Measurements from ENCODE around the gene BCHE.

Gene BCHE

GRCh38 chr3:165803471-165803870 is 33.8 kb downstream of the BCHE start:
- no peak overlapping the region for H2AFZ ChIP-seq (ENCODE audit: low read depth, low read length)
- no peaks in the 10 kb centered on the region for H3K79me2 ChIP-seq (ENCODE audit: insufficient read depth, low read length)
- H3K27me3 ChIP-seq (ENCODE audit: insufficient read depth, low read length, poor library complexity), result no peaks in the 10 kb centered on the region
- H3K9ac ChIP-seq (ENCODE audit: low read depth, low read length), result no peak overlapping the region
- H3K27ac ChIP-seq (ENCODE audit: low read length), result no peak overlapping the region
- TF ChIP-seq CTCF (IDR thresholded peaks at IDR 0.05; ENCODE audit: borderline replicate concordance, extremely low read depth, low read length, poor library complexity, severe bottlenecking) (no peak), EZH2 (IDR thresholded peaks at IDR 0.05; ENCODE audit: borderline replicate concordance, low read depth, low read length, severe bottlenecking) (no peak)
- no peak overlapping the region for H3K4me3 ChIP-seq (ENCODE audit: low read depth in 1 of 2, low read length in 2 of 2)
- ATAC-seq (ENCODE audit: insufficient read depth, low read depth), result no peak
- H3K9me3 ChIP-seq (ENCODE audit: insufficient read depth, low read length, severe bottlenecking), result no peaks in the 10 kb centered on the region
- H3K4me1 ChIP-seq (ENCODE audit: insufficient read depth, low read length), result peaks cover 16% of the 10 kb centered on the region; the same call in 1 of the 2 replicates
- DNase-seq, result no peak
- no peaks in the 10 kb centered on the region for H3K36me3 ChIP-seq (ENCODE audit: insufficient read depth, low read length)
- H4K20me1 ChIP-seq (ENCODE audit: insufficient read depth, low read length), result no peaks in the 10 kb centered on the region
- H3K4me2 ChIP-seq (ENCODE audit: insufficient read depth, low read length), result no peak overlapping the region

- no peaks in the 10 kb centered on the region for H3K9me3 ChIP-seq (ENCODE audit: insufficient read depth, low read length, severe bottlenecking)
- ATAC-seq (ENCODE audit: insufficient read depth, low read depth), result no peak
- H3K36me3 ChIP-seq (ENCODE audit: insufficient read depth, low read length), result no peaks in the 10 kb centered on the region
- DNase-seq, result no peak
- peaks cover 7% of the 10 kb centered on the region; the same call in 1 of the 2 replicates for H3K4me1 ChIP-seq (ENCODE audit: insufficient read depth, low read length)
- H3K27ac ChIP-seq (ENCODE audit: low read length), result no peak overlapping the region
- no peak overlapping the region for H3K4me2 ChIP-seq (ENCODE audit: insufficient read depth, low read length)
- H3K4me3 ChIP-seq (ENCODE audit: low read depth in 1 of 2, low read length in 2 of 2), result no peak overlapping the region
- no peaks in the 10 kb centered on the region for H4K20me1 ChIP-seq (ENCODE audit: insufficient read depth, low read length)
- H3K9ac ChIP-seq (ENCODE audit: low read depth, low read length), result no peak overlapping the region
- no peak overlapping the region for H2AFZ ChIP-seq (ENCODE audit: low read depth, low read length)
- no peaks in the 10 kb centered on the region for H3K79me2 ChIP-seq (ENCODE audit: insufficient read depth, low read length)
- no peaks in the 10 kb centered on the region for H3K27me3 ChIP-seq (ENCODE audit: insufficient read depth, low read length, poor library complexity)
- TF ChIP-seq CTCF (IDR thresholded peaks at IDR 0.05; ENCODE audit: borderline replicate concordance, extremely low read depth, low read length, poor library complexity, severe bottlenecking) (no peak), EZH2 (IDR thresholded peaks at IDR 0.05; ENCODE audit: borderline replicate concordance, low read depth, low read length, severe bottlenecking) (no peak)
Measured at GRCh38 chr3:165800970-165801369, 36.3 kb downstream of the BCHE start.

GRCh38 chr3:165799026-165799425 is 38.2 kb downstream of the BCHE start:
- Histone ChIP-seq H2AFZ (ENCODE audit: low read depth, low read length) (no peak overlapping the region), H4K20me1 (ENCODE audit: insufficient read depth, low read length) (no peaks in the 10 kb centered on the region), H3K79me2 (ENCODE audit: insufficient read depth, low read length) (no peaks in the 10 kb centered on the region), H3K27me3 (ENCODE audit: insufficient read depth, low read length, poor library complexity) (no peaks in the 10 kb centered on the region), H3K4me2 (ENCODE audit: insufficient read depth, low read length) (no peak overlapping the region), H3K4me3 (ENCODE audit: low read depth in 1 of 2, low read length in 2 of 2) (no peak overlapping the region), H3K4me1 (ENCODE audit: insufficient read depth, low read length) (no peaks in the 10 kb centered on the region), H3K36me3 (ENCODE audit: insufficient read depth, low read length) (no peaks in the 10 kb centered on the region), H3K9ac (ENCODE audit: low read depth, low read length) (no peak overlapping the region), H3K9me3 (ENCODE audit: insufficient read depth, low read length, severe bottlenecking) (no peaks in the 10 kb centered on the region), H3K27ac (ENCODE audit: low read length) (no peak overlapping the region)
- DNase-seq (no peak), ATAC-seq (ENCODE audit: insufficient read depth, low read depth) (no peak)
- TF ChIP-seq EZH2 (IDR thresholded peaks at IDR 0.05; ENCODE audit: borderline replicate concordance, low read depth, low read length, severe bottlenecking) (no peak), CTCF (IDR thresholded peaks at IDR 0.05; ENCODE audit: borderline replicate concordance, extremely low read depth, low read length, poor library complexity, severe bottlenecking) (no peak)

GRCh38 chr3:165797551-165797950 is 39.7 kb downstream of the BCHE start:
- Histone ChIP-seq H3K9me3 (ENCODE audit: insufficient read depth, low read length, severe bottlenecking) (no peaks in the 10 kb centered on the region), H3K27ac (ENCODE audit: low read length) (no peak overlapping the region), H3K79me2 (ENCODE audit: insufficient read depth, low read length) (no peaks in the 10 kb centered on the region), H3K27me3 (ENCODE audit: insufficient read depth, low read length, poor library complexity) (no peaks in the 10 kb centered on the region), H3K4me3 (ENCODE audit: low read depth in 1 of 2, low read length in 2 of 2) (no peak overlapping the region), H3K9ac (ENCODE audit: low read depth, low read length) (no peak overlapping the region), H3K4me2 (ENCODE audit: insufficient read depth, low read length) (no peak overlapping the region), H2AFZ (ENCODE audit: low read depth, low read length) (no peak overlapping the region), H3K4me1 (ENCODE audit: insufficient read depth, low read length) (no peaks in the 10 kb centered on the region), H4K20me1 (ENCODE audit: insufficient read depth, low read length) (no peaks in the 10 kb centered on the region), H3K36me3 (ENCODE audit: insufficient read depth, low read length) (no peaks in the 10 kb centered on the region)
- no peak for DNase-seq
- TF ChIP-seq EZH2 (IDR thresholded peaks at IDR 0.05; ENCODE audit: borderline replicate concordance, low read depth, low read length, severe bottlenecking), result no peak
- TF ChIP-seq CTCF (IDR thresholded peaks at IDR 0.05; ENCODE audit: borderline replicate concordance, extremely low read depth, low read length, poor library complexity, severe bottlenecking), result no peak
- ATAC-seq (ENCODE audit: insufficient read depth, low read depth), result no peak
